ENCODE results near the gene SLC43A3. TPM values are rescaled to one million over a fixed set of nuclear protein-coding genes. Genes with fewer than 3 reads are reported as not detected.

The SLC43A3 gene
- total and polyA plus RNA-seq, 9 of the 15 experiments (the other 6 are each of a cell fraction or from before 2014, with no cell fraction given): 63.7 to 281 (median 139) TPM

GRCh38 chr11:57424792-57425564 lies 1.9 kb downstream of the SLC43A3 start (continued):
- TF ChIP-seq ZNF398 (CRISPR knock-in tag; IDR thresholded peaks at IDR 0.05): no peak
- TF ChIP-seq FOXP4 (CRISPR knock-in tag; IDR thresholded peaks at IDR 0.05; ENCODE audit: borderline replicate concordance): peak; percentile 22
- TF ChIP-seq SAFB (IDR thresholded peaks at IDR 0.05; ENCODE audit: borderline replicate concordance, low read depth, low read length): no peak
- no peak for TF ChIP-seq ZC3H11A (IDR thresholded peaks at IDR 0.05; ENCODE audit: low read depth, low read length)
- TF ChIP-seq ATF7 (IDR thresholded peaks at IDR 0.05): peak; percentile 95
- TF ChIP-seq XRCC5 (IDR thresholded peaks at IDR 0.05; ENCODE audit: low read depth, low read length): peak; percentile 75
- no peak for TF ChIP-seq CBX2 (IDR thresholded peaks at IDR 0.05; ENCODE audit: insufficient read depth, low read length, poor library complexity, severe bottlenecking)
- peak; percentile 89 to 90 for TF ChIP-seq FOXK2 (conservative IDR thresholded peaks at IDR 0.05 in 1 of 2, IDR thresholded peaks at IDR 0.05 in 1 of 2; ENCODE audit: low read depth in 2 of 2)
- TF ChIP-seq RNF219 (CRISPR knock-in tag; IDR thresholded peaks at IDR 0.05): no peak
- TF ChIP-seq ZNF561 (CRISPR knock-in tag; conservative IDR thresholded peaks at IDR 0.05): no peak
- no peak for TF ChIP-seq XRCC4 (IDR thresholded peaks at IDR 0.05; ENCODE audit: extremely low read depth, insufficient read depth, insufficient read length)
- TF ChIP-seq PHF20 (IDR thresholded peaks at IDR 0.05; ENCODE audit: partially characterized antibody): peak; percentile 35
- peak; percentile 33 for TF ChIP-seq KDM5B (IDR thresholded peaks at IDR 0.05; ENCODE audit: insufficient replicate concordance, low read depth, low read length)
- peak; percentile 86 for TF ChIP-seq ZEB2 (IDR thresholded peaks at IDR 0.05)
- TF ChIP-seq ZBTB9 (CRISPR knock-in tag; IDR thresholded peaks at IDR 0.05): peak; percentile 88; the same call in 1 of the 2 replicates
- TF ChIP-seq FOXM1 (IDR thresholded peaks at IDR 0.05; ENCODE audit: low read depth): peak; percentile 91
- no peak for TF ChIP-seq FOXM1 (CRISPR knock-in tag; IDR thresholded peaks at IDR 0.05; ENCODE audit: low read depth)
- peak; percentile 98 for TF ChIP-seq TEAD4 (IDR thresholded peaks at IDR 0.05; ENCODE audit: low read length)
- TF ChIP-seq TEAD4 (CRISPR knock-in tag; IDR thresholded peaks at IDR 0.05; ENCODE audit: borderline replicate concordance): no peak
- TF ChIP-seq FOXJ2 (tag; IDR thresholded peaks at IDR 0.05): no peak

Data from K562 (cell line).